ENCODE results near the gene ANTKMT.

- TF ChIP-seq, protein P1, sequence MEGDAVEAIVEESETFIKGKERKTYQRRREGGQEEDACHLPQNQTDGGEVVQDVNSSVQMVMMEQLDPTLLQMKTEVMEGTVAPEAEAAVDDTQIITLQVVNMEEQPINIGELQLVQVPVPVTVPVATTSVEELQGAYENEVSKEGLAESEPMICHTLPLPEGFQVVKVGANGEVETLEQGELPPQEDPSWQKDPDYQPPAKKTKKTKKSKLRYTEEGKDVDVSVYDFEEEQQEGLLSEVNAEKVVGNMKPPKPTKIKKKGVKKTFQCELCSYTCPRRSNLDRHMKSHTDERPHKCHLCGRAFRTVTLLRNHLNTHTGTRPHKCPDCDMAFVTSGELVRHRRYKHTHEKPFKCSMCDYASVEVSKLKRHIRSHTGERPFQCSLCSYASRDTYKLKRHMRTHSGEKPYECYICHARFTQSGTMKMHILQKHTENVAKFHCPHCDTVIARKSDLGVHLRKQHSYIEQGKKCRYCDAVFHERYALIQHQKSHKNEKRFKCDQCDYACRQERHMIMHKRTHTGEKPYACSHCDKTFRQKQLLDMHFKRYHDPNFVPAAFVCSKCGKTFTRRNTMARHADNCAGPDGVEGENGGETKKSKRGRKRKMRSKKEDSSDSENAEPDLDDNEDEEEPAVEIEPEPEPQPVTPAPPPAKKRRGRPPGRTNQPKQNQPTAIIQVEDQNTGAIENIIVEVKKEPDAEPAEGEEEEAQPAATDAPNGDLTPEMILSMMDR (IDR thresholded peaks at IDR 0.05), result no peak
- no peak for TF ChIP-seq POLR2AphosphoS5 (IDR thresholded peaks at IDR 0.05; ENCODE audit: low read depth, low read length)
These were observed 42.6 kb upstream of the ANTKMT start for GRCh38 chr16:678209-678857.

All from Panc1 (cell line).